Adrenal gland (tissue), 12 donors: ENCODE results near the gene FOXK2. TPM values are rescaled to one million over a fixed set of nuclear protein-coding genes. Genes with fewer than 3 reads are reported as not detected.

ENCODE experiments used
- DNase-seq, 7 donors: peaks; one replicate each; pipeline ENCODE4 v3.0.0-alpha.2; 2019 to 2020
- H3K27ac ChIP-seq, 5 donors: fragments of 200-600 bp; sonication (generic) in 4 of 5; 1 replicate in 3 of 5; 2 replicates in 2 of 5; pipeline versions ENCODE4 v1.5.1 to v1.8.0; 2016 to 2020; ENCODE audit warnings: mild to moderate bottlenecking in 1 of 5
- H3K27me3 ChIP-seq: fragments of 200-600 bp; 2 replicates; pipeline ENCODE4 v1.8.0; 2021
- H3K36me3 ChIP-seq, 2 donors: fragments of 200-600 bp; replicated peaks in 1 of 2; 1 replicate in 1 of 2; 2 replicates in 1 of 2; pipeline versions ENCODE4 v1.5.1 to v1.8.0; 2018 to 2022
- H3K4me1 ChIP-seq, 2 donors: fragments of 200-600 bp; replicated peaks in 1 of 2; 1 replicate in 1 of 2; 2 replicates in 1 of 2; pipeline versions ENCODE4 v1.5.1 to v1.8.0; 2018 to 2021
- H3K4me3 ChIP-seq, 4 donors: fragments of 200-600 bp; sonication (generic) in 3 of 4; one replicate each; pipeline ENCODE4 v1.5.1; 2016 to 2018
- H3K9me3 ChIP-seq, 3 donors: fragments of 200-600 bp; sonication (generic) in 1 of 3; replicated peaks in 1 of 3; 1 replicate in 2 of 3; 2 replicates in 1 of 3; pipeline versions ENCODE4 v1.5.1 to v1.8.0; 2016 to 2021
- CTCF ChIP-seq, 6 experiments: fragments of 450-650 bp in 4 of 6; fragments of 200-600 bp in 2 of 6; sonication (generic) in 1 of 6; IDR thresholded peaks; 1 replicate in 5 of 6; 2 replicates in 1 of 6; pipeline versions ENCODE4 v1.5.1 to v1.8.0; 2016 to 2021; ENCODE audit warnings: antibody characterized with exemption in 6 of 6, mild to moderate bottlenecking in 2 of 6, moderate library complexity in 1 of 6
- POLR2A ChIP-seq, 2 donors: fragments of 450-650 bp; IDR thresholded peaks; one replicate each; pipeline ENCODE4 v1.6.1; 2017; ENCODE audit warnings: antibody characterized with exemption in 2 of 2, mild to moderate bottlenecking in 2 of 2, moderate library complexity in 1 of 2
- WGBS, 4 donors: extraction: QIAGEN DNeasy Blood & Tissue Kit in 2 of 4; methylation state at CpG; one replicate each; pipeline versions ENCODE4 v1.1.5 to v1.1.7; 2013 to 2017; 5-methylcytosine and 5-hydroxymethylcytosine counted together
- intact Hi-C, 2 donors: fragments of 100-400 bp; cut with DNase I; formaldehyde crosslinking; loops; one replicate each; pipeline versions ENCODE4 v1.14.1 to v1.15.0; 2022 to 2023
- polyA plus RNA-seq, 3 donors: library from polyadenylated mRNA; stranded (reverse); fragments of 200-250 nt in 2 of 3; fragments of 350-450 nt in 1 of 3; fragmentation: Illumina TruSeq in 1 of 3; extraction: RNeasy Lipid Tissue Mini Kit (QIAGEN cat#74804) in 1 of 3; gene quantifications; one replicate each; pipeline ENCODE4 v1.2.3, GENCODE V29; 2013 to 2014
- total RNA-seq, 9 donors: library from RNA; depleted of rRNA in 4 of 9; stranded (reverse); fragments of >200 nt in 4 of 9; fragments of 120-200 nt in 1 of 9; fragmentation: NEBNext Ultra II Directional in 1 of 9; extraction: Animal tissue kit (Norgen Biotek cat#: 25700) in 1 of 9; gene quantifications; one replicate each; pipeline versions ENCODE4 v1.1.0 to v1.2.4, GENCODE V29; 2013 to 2023
- donor health status: healthy with polysubstance abuse.
- donor health status: Bipolar disorder and iron deficiency.
- donor health status: DM: yes; HTN: yes; CAD: no.
- donor health status: DM: no; HTN: no; CAD: no.
- donor health status: DM: no; HTN: no; CAD: no.
- donor health status: DM: yes; HTN: yes; CAD: no.

Gene FOXK2
- total and polyA plus RNA-seq, 12 donors = 30.5 to 138 (median 45.5) TPM

- Histone ChIP-seq H3K27ac (peak within 1 kb of the TSS; percentile 83 to 100 (median 98)), H3K4me3 (peak within 1 kb of the TSS; percentile 86 to 94 (median 90)), H3K9me3 (no peaks in the 10 kb centered on the region), H3K4me1 (peaks cover 10 to 12% of the 10 kb centered on the region in 2 donors), H3K27me3 (no peaks in the 10 kb centered on the region), H3K36me3 (peaks cover 0 to 12% of the 10 kb centered on the region in 2 donors)
- DNase-seq = peak; percentile 95 to 98 (median 97)
- intact Hi-C loops = loop anchor here in 1 of 2 donors (10.0 kb wide), 1 partner anchor 107 kb away; the partner anchor contains the start of gene TBCD
- TF ChIP-seq CTCF (IDR thresholded peaks at IDR 0.05) (peak in 1 of 6 experiments; percentile 2), POLR2A (IDR thresholded peaks at IDR 0.05) (peak; percentile 98 to 99)
- WGBS, 4 donors = 0 to 1% (median 0%) methylated on average over 1 to 67 of the region's 67 CpGs; no CpG with 5 or more reads in 1 of the 4 donors
Measured at GRCh38 chr17:82648165-82648668, 128.7 kb downstream of the FOXK2 start, which contains the start of gene WDR45B. WDR45B (minus strand) TSS chr17:82648444; CDS start chr17:82648340, 104 bp downstream.

GRCh38 chr17:82648742-82649331 lies 129.3 kb downstream of the FOXK2 start:
- peak overlapping the region in 1 of 5 donors; percentile 81 for H3K27ac ChIP-seq
- TF ChIP-seq CTCF (IDR thresholded peaks at IDR 0.05) = no peak
- TF ChIP-seq POLR2A (IDR thresholded peaks at IDR 0.05) = no peak
- peak overlapping the region in 2 of 4 donors; percentile 28 to 51 for H3K4me3 ChIP-seq
- no peaks in the 10 kb centered on the region for H3K27me3 ChIP-seq
- no peaks in the 10 kb centered on the region for H3K9me3 ChIP-seq
- WGBS, 4 donors = 13 to 60% (median 28%) methylated on average over 2 to 20 of the region's 37 CpGs
- H3K4me1 ChIP-seq = peaks cover 10 to 12% of the 10 kb centered on the region in 2 donors
- H3K36me3 ChIP-seq = peaks cover 0 to 6% of the 10 kb centered on the region in 2 donors
- intact Hi-C loops = loop anchor here in 1 of 2 donors (10.0 kb wide), 1 partner anchor 106 kb away; the partner anchor contains the start of gene TBCD
- DNase-seq = peak; percentile 50 to 83 (median 72)

GRCh38 chr17:82649501-82650261 lies 130.1 kb downstream of the FOXK2 start:
- Histone ChIP-seq H3K27ac (no peak overlapping the region), H3K9me3 (no peaks in the 10 kb centered on the region), H3K27me3 (no peaks in the 10 kb centered on the region), H3K4me3 (no peak overlapping the region), H3K4me1 (peaks cover 12 to 17% of the 10 kb centered on the region in 2 donors), H3K36me3 (no peaks in the 10 kb centered on the region)
- TF ChIP-seq POLR2A (IDR thresholded peaks at IDR 0.05) (no peak), CTCF (IDR thresholded peaks at IDR 0.05) (no peak)
- peak in 3 of 7 donors; percentile 35 to 52 (median 48) for DNase-seq
- intact Hi-C loops = loop anchor here in 1 of 2 donors (10.0 kb wide), 1 partner anchor 105 kb away; the partner anchor contains the start of gene TBCD
- WGBS, 4 donors = 90 to 100% (median 92%) methylated on average over 3 to 22 of the region's 22 CpGs

- Histone ChIP-seq H3K36me3 (no peaks in the 10 kb centered on the region), H3K4me1 (peaks cover 17 to 27% of the 10 kb centered on the region in 2 donors), H3K4me3 (no peak overlapping the region), H3K27ac (no peak overlapping the region), H3K27me3 (no peaks in the 10 kb centered on the region), H3K9me3 (no peaks in the 10 kb centered on the region)
- intact Hi-C loops = no loop called here
- TF ChIP-seq POLR2A (IDR thresholded peaks at IDR 0.05) = no peak
- no peak for TF ChIP-seq CTCF (IDR thresholded peaks at IDR 0.05)
- 82 to 86% (median 83%) methylated on average over 10 of the region's 10 CpGs for WGBS, 4 donors
- DNase-seq = no peak
Measured at GRCh38 chr17:82650723-82651122, 131.2 kb downstream of the FOXK2 start.
